GM19025 (cell line): ENCODE data around the gene SLC2A4RG.
"Not testable (repeated sequence)": the region's sequence is repeated elsewhere in the genome, so short reads cannot be mapped to it uniquely, and the experiment has no call there.

Experiments
- ATAC-seq: cut with Tn5 transposase; IDR thresholded peaks from one replicate; pipeline ENCODE4 v1.9.1; 2021; ENCODE audit warnings: mild to moderate bottlenecking, low read depth, moderate library complexity; ENCODE audit not compliant: unreplicated experiment

The SLC2A4RG gene

DNA sequence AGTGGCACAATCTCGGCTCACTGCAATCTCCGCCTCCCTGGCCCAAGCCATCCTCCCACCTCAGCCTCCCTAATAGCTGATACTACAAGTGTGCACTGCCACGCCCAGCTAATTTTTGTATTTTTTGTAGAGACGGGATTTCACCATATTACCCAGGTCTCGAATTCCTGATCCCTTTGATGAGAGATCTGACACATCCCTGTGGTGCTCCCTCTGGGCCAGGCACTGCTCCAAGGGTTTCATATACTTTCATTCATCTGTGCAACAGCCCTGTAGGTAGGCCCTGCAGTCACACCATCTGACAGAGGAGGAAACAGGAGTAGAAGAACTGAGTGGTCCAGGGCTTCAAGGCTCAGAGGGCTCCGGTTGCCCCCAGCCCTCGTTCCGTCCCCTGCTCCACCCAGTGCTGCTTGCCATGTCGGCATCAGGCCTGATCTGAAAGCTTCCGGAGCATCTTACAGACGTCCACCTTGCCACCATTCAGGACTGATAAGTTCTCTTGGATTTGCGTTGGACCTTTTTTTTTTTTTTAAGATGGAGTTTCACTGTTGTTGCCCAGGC lies 28.4 kb upstream of the SLC2A4RG start:
- ATAC-seq = no peak

DNA sequence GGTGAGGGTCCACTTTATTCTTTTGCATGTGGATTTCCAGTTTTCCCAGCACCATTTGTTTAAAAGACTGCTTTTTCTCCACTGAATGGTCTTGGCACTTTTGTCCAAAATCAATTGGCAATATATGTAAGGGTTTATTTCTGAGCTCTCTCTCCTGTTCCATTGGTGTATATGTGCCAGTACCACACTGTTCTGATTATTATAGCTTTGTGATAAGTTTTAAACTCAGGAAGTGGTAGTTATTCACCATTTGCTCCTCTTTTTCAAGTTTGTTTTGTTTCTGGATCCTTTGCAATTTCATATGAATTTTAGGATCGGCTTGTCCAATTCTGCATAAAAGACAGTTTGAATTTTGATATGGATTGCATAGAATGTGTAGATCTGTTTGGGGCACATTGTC lies 27.4 kb upstream of the SLC2A4RG start:
- ATAC-seq = no peak

DNA sequence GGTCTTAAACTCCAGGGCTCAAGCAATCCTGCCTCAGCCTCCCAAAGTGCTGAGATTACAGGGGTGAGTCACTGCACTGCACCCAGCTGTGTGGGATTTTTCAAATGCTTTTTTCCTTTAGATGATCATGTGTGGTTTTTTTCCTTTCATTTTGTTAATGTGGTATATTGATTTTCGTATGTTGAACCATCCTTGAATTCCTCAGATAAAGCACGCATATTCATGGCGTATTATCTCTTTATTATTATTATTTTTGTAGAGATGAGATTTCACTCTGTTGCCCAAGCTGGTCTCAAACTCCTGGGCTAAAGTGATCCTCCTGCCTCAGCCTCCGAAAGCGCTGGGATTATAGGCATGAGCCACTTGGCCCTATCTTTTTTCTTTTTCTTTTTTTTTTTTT lies 24.7 kb upstream of the SLC2A4RG start:
- no peak for ATAC-seq

DNA sequence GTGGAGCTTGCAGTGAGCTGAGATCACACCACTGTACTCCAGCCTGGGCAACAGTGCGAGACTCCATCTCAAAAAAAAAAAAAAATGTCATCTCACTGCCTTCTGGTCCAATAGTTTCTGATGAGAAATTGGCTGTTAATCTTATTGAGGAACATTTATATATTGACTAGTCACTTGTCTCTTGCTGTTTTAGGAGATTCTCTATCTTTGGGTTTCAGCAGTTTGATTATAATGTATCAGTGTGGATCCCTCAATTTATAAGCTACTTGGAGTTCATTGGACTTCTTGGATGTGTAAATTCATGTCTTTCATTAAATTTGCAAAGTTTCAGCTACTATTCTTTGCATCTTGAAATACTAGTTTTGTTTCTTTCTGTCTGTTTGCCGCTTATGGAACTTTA lies 20.6 kb upstream of the SLC2A4RG start:
- ATAC-seq = no peak

DNA sequence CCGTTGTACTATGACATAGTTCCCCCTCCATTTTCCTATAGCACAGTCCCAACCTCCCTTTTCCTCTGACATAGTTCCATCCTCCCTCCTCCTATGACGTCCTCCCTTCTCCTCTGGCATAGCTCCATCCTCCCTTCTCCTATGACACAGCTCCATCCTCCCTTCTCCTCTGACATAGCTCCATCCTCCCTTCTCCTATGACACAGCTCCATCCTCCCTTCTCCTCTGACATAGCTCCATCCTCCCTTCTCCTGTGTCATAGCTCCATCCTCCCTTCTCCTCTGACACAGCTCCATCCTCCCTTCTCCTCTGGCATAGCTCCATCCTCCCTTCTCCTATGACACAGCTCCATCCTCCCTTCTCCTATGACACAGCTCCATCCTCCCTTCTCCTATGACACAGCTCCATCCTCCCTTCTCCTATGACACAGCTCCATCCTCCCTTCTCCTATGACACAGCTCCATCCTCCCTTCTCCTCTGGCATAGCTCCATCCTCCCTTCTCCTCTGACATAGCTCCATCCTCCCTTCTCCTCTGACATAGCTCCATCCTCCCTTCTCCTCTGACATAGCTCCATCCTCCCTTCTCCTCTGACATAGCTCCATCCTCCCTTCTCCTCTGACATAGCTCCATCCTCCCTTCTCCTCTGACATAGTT lies 16.5 kb upstream of the SLC2A4RG start:
- not testable (repeated sequence) for ATAC-seq

DNA sequence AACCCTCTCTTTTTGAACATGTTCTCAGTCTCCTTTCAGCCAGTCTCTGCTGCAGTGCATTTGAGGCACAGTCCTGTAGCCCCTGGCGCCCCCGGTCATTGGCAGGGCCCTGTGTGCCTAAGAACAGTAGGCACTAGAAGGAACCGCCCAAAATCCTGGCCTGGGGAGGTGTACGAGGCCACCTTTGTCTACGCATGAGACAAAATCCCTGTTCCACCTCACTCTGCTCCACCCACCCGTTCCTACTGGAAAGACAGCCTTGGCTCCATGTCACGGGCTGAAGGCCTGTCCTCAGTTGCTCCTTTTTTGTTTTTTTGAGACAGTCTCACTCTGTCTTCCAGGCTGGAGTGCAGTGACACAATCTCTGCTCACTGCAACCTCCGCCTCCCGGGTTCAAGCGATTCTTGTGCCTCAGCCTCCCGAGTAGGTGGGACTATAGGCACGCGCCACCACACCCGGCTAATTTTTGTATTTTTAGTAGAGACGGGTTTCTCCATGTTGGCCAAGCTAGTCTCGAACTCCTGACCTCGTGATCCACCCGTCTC lies 9.3 kb upstream of the SLC2A4RG start:
- not testable (repeated sequence) for ATAC-seq

DNA sequence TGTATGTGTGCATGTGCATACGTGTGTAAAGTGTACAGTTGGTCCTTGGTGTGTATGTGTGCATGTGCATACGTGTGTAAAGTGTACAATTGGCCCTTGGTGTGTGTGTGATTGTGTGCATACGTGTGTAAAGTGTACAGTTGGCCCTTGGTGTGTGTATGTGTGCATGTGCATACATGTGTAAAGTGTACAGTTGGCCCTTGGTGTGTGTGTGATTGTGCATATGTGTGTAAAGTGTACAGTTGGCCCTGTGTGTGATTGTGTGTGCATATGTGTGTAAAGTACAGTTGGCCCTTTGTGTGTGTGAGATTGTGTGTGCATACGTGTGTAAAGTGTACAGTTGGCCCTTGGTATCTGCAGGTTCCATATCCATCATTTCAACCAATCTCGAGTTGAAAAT lies 8.2 kb upstream of the SLC2A4RG start:
- no peak for ATAC-seq

DNA sequence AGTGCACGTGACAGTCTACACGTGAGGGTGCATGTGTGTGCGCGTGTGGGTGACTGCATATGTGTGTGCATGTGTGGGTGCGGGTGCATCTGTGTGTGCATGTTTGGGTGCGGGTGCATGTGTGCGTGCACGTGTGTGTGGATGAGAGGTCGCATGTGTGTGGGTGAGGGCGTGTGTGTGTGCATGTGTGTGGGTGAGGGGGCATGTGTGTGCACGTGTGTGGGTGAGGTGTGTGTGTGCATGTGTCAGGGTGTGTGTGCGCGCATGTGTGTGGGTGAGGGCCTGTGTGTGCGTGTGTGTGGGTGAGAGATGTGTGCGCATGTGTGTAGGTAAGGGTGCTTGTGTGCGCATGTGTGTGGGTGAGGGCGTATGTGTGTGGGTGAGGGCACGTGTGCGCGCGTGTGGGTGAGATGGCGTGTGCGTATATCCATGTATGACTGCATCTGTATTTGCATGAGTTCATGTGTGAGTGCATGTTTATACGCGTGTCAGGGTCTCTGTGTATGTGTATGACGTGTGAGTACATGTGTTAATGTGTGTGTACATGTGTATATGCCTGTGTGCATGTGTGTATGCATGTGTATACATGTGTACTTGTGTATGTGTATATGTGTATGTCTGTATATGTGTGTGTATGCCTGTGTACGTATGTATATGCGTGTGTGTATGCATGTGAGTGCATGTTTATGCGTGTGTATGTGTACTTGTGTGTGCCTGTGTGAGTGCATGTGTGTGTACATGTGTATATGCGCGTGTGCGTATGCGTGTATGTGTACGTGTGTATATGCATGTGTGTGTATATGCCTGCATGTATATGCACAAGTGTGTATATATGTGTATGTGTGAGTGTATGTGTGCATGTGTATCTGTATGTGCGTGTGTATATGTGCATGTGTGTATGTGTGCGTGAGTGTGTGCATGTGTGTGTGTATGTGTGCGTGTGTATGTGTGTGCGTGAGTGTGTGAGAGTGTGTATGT lies 7.2 kb upstream of the SLC2A4RG start:
- ATAC-seq = no peak

DNA sequence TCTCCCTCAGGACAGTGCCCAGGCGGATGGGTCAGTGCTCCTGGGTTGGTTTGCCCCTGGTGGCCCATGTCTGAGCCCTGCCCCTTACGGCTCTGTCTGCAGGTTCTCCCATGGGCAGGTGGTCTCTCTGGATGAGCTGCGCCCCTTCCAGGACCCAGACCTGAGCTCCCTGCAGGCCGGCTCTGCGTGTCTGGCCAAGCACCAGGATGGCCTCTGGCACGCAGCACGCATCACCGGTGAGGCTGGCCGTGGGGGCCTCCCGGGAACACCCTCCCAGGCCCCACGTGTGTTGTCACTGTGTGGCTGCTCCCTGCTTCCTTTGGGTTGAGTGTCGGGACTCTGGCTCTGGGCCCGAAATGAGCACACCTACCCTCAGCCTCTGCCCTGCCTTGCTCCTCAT lies 6.5 kb upstream of the SLC2A4RG start:
- no peak for ATAC-seq

DNA sequence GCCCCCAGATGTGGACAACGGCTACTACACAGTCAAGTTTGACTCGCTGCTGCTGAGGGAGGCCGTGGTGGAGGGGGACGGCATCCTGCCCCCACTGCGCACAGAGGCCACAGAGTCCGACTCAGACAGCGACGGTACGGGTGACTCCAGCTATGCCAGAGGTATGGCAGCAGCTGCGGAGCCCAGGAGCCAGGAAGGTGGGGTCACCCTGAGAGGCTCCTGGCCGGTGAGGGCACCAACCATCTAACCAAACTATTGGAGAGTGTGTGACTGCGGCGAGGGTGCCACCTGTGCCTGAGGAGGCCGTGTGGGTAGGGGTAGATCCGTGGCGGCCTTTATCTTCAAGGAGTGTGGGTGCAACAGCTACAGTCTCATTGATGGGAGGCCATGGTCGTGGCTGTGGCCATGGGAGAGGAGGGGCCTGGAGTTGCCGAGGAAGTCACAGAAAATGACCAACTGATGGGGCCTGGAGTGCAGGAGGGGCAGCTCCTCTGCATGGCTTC lies 5.9 kb upstream of the SLC2A4RG start:
- ATAC-seq = no peak

DNA sequence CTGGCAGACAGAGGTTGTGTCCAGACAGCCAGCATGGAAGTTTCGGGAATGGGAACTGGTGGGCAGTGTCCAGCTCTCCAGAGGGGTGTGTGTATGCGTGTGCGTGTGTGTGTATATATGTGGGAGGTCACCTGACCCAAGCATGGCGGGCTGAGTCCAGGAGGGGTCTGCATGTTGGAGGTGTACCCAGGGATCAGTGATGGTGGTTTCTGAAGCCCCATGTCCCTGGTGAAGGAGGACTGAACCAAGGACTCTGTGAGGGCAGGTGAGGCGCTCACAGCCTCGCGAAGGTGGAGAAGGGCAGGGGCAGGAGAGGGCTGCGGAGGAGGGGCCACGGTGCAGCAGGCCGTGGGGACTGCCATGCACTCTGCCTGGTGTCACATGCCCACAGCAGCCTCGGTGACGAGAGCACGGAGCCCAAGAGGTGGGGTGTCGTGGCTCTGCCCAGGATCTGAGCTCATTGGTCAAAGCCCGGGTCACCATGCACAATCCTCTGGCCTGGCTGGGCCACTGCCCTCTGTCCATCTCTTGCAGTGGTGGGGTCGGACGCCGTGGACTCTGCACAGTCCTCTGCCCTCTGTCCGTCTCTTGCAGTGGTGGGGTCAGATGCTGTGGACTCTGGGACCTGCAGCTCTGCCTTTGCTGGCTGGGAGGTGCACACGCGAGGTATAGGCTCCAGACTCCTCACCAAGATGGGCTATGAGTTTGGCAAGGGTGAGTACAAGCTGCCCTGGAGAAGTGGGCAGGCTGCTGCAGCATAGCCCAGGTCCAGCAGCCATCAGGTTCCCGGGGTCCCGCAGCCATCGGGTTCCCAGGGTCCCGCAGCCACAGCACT lies 5.2 kb upstream of the SLC2A4RG start:
- ATAC-seq = no peak

DNA sequence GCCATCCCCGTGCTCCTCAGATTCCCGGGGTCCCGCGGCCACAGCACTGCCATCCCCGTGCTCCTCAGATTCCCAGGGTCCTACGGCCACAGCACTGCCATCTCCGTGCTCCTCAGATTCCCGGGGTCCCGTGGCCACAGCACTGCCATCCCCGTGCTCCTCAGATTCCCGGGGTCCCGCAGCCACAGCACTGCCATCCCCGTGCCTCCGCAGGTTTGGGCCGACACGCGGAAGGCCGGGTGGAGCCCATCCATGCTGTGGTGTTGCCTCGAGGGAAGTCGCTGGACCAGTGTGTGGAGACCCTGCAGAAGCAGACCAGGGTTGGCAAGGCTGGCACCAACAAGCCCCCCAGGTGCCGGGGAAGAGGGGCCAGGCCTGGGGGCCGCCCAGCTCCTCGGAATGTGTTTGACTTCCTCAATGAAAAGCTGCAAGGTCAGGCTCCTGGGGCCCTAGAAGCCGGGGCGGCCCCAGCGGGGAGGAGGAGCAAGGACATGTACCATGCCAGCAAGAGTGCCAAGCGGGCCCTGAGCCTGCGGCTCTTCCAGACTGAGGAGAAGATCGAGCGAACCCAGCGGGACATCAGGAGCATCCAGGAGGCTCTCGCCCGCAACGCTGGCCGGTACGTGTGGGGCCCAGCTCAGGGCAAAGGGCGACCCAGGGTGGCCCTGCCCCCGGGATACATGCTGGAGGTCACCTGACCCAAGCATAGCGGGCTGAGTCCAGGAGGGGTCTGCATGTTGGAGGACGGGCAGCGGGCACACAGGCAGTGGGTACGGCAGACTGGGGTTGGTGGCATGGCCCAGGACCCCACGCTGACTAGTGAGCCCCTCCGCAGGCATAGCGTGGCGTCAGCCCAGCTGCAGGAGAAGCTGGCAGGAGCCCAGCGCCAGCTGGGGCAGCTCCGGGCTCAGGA lies 4.4 kb upstream of the SLC2A4RG start:
- ATAC-seq = no peak

DNA sequence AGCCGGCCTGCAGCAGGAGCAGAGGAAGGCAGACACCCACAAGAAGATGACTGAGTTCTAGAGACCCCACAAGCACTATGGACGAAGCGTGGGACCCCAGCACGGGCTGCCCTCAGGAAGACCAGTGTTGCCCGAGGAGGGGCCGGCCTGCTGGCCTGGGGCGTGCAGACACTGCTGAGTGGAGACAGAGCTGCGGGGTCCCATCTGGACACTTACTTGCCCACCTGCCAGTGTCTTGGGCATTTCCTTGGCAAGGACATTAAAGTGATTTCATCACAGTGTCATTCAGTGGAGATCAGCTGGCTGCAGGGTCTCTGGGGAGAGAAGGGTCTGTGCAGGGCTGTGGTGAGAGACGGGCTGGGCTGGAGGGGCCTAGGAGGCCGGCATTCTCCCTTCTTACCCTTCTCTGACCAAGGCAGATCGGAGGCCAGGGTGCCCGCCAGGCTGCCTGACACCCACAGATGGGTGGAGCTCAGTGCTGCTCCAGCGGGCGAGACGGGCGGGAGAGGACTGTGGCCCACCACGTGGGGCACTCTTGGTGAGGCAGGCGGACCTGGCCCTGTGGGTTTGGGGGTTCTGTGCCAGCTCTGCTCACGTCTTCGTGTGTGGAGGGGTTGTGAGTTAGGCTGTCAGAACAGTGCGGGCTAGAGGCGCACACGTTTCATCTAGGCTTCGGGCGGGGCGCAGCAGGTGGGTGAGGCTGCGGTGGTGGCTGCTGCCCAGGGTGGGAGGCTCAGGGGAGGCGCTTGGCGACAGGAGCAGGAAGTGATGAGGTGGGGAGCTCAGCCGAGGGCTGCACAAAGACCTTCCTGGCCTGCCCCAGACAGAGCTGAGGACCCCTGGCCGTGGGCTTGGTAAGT lies 3.5 kb upstream of the SLC2A4RG start, which contains the start of gene LIME1:
Gene LIME1, plus strand, starts transcription at position 806 of the 860 bp plus-strand sequence. CDS start 886 bp downstream, outside the sequence.
- ATAC-seq = no peak

DNA sequence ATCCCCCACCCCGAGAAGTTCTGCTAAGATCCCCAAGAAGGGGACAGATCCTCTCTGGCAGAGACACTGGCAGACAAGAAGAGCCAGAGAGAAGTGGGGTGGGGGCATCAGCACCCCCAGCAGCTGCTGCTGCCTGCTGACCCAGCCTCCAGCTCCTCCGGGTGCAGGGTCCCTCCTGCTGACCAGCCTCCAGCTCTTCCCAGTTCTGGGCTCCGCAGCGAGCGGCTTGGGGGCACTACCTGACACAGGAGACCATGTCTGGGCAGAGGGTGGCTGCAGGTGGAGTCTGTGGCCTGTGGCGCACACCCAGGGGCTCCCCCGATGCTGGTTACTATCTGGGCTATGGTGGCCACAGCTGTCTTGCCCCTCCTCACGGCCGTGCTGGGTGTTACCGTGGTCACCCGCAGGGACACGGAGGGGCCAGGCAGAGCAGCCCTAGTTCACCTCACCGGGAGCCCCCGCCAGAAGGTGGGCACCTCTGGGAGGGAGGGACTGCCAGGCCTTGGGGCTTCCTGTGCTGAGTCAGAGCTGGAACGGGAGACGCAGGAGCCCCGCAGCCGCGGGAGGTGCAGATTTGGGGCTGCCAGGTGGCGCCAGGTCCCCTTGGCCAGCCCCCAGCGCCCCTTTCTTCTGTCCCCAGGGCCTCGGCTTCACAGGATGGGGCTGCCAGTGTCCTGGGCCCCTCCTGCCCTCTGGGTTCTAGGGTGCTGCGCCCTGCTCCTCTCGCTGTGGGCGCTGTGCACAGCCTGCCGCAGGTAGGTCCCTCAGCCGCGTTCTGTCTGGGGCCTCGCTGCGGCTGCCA lies 2.5 kb upstream of the SLC2A4RG start:
- ATAC-seq = no peak

DNA sequence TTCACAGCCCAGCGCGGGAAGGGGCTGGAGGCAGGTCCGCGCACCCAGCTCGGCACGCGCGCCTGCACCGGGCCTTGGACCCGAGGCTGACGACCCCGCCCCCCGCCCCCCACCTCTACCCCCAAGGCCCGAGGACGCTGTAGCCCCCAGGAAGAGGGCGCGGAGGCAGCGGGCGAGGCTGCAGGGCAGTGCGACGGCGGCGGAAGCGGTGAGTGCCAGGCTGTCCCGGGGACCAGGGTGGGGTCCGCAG lies 2.0 kb upstream of the SLC2A4RG start:
- ATAC-seq = no peak

DNA sequence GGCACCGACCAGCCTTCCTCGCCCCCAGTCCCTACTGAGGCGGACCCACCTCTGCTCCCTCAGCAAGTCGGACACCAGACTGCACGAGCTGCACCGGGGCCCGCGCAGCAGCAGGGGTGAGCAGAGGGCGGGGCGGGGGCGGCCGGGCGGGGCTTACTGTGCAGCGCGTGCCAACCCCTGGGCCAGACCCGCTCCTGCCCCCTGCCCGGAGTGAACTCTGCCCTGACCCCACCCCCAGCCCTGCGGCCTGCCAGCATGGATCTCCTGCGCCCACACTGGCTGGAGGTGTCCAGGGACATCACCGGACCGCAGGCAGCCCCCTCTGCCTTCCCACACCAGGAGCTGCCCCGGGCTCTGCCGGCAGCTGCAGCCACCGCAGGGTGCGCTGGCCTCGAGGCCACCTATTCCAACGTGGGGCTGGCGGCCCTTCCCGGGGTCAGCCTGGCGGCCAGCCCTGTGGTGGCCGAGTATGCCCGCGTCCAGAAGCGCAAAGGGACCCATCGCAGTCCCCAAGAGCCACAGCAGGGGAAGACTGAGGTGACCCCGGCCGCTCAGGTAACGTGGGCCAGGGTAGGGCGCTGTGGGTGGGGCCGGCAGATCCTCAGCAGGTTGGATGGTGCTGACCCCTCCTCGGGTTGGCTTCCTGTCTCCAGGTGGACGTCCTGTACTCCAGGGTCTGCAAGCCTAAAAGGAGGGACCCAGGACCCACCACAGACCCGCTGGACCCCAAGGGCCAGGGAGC lies 1.5 kb upstream of the SLC2A4RG start:
- ATAC-seq = no peak

DNA sequence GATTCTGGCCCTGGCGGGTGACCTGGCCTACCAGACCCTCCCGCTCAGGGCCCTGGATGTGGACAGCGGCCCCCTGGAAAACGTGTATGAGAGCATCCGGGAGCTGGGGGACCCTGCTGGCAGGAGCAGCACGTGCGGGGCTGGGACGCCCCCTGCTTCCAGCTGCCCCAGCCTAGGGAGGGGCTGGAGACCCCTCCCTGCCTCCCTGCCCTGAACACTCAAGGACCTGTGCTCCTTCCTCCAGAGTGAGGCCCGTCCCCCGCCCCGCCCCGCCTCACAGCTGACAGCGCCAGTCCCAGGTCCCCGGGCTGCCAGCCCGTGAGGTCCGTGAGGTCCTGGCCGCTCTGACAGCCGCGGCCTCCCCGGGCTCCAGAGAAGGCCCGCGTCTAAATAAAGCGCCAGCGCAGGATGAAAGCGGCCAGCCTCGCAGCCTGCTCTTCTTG lies 868 bp upstream of the SLC2A4RG start:
- ATAC-seq = no peak
